GM23338 (cell line): Measurements from ENCODE around the gene GPR179.
"Not testable (repeated sequence)": the region's sequence is repeated elsewhere in the genome, so short reads cannot be mapped to it uniquely, and the experiment has no call there.

Source experiments
- EZH2phosphoT487 ChIP-seq: fragments of 200-600 bp; sonication (generic); IDR thresholded peaks from one replicate; pipeline ENCODE4 v1.8.1; 2018; ENCODE audit warnings: antibody characterized with exemption; ENCODE audit not compliant: unreplicated experiment
- TF ChIP-seq, protein P1 (sequence below), 2 experiments: fragments of 200-600 bp in 1 of 2; sonication (generic) in 1 of 2; conservative IDR thresholded peaks; 2 replicates each; pipeline versions ENCODE4 v1.5.1 to v1.6.1; 2016 to 2017; ENCODE audit warnings: antibody characterized with exemption in 2 of 2, low read depth in 2 of 2, mild to moderate bottlenecking in 2 of 2, moderate library complexity in 1 of 2
- TF ChIP-seq, protein P2 (sequence below): IDR thresholded peaks from one replicate; pipeline ENCODE4 v1.6.1; 2018; ENCODE audit warnings: antibody characterized with exemption; ENCODE audit not compliant: unreplicated experiment

DNA sequence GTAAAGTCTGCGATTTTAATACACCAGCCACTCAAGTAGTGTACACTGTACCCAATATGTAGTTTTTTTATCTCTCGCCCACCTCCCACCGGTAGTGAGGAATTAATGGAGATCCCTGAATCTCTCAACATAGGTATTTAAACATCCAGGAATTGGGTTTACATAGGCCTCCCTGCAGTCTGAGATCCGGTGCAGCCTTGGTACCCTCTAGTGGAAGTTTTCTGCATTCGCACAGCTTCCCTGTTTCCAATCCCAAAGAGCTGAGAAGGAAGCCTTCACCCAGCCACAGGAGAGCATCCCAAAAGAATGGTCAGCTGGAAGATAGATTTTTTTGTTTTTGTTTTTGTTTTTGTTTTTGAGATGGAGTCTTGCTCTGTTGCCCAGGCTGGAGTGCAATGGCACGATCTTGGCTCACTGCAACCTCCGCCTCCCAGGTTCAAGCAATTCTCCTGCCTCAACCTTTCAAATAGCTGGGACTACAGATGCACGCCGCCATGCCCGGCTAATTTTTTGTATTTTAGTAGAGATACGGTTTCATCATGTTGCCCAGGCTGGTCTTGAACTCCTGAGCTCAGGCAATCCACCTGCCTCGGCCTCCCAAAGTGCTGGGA is 55.4 kb downstream of the GPR179 start:
- TF ChIP-seq, protein P1, sequence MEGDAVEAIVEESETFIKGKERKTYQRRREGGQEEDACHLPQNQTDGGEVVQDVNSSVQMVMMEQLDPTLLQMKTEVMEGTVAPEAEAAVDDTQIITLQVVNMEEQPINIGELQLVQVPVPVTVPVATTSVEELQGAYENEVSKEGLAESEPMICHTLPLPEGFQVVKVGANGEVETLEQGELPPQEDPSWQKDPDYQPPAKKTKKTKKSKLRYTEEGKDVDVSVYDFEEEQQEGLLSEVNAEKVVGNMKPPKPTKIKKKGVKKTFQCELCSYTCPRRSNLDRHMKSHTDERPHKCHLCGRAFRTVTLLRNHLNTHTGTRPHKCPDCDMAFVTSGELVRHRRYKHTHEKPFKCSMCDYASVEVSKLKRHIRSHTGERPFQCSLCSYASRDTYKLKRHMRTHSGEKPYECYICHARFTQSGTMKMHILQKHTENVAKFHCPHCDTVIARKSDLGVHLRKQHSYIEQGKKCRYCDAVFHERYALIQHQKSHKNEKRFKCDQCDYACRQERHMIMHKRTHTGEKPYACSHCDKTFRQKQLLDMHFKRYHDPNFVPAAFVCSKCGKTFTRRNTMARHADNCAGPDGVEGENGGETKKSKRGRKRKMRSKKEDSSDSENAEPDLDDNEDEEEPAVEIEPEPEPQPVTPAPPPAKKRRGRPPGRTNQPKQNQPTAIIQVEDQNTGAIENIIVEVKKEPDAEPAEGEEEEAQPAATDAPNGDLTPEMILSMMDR (conservative IDR thresholded peaks at IDR 0.05; ENCODE audit: low read depth in 2 of 2), result peak in 1 of 2 experiments; percentile 41; a peak in 2 of 4 replicates
- TF ChIP-seq, protein P2, sequence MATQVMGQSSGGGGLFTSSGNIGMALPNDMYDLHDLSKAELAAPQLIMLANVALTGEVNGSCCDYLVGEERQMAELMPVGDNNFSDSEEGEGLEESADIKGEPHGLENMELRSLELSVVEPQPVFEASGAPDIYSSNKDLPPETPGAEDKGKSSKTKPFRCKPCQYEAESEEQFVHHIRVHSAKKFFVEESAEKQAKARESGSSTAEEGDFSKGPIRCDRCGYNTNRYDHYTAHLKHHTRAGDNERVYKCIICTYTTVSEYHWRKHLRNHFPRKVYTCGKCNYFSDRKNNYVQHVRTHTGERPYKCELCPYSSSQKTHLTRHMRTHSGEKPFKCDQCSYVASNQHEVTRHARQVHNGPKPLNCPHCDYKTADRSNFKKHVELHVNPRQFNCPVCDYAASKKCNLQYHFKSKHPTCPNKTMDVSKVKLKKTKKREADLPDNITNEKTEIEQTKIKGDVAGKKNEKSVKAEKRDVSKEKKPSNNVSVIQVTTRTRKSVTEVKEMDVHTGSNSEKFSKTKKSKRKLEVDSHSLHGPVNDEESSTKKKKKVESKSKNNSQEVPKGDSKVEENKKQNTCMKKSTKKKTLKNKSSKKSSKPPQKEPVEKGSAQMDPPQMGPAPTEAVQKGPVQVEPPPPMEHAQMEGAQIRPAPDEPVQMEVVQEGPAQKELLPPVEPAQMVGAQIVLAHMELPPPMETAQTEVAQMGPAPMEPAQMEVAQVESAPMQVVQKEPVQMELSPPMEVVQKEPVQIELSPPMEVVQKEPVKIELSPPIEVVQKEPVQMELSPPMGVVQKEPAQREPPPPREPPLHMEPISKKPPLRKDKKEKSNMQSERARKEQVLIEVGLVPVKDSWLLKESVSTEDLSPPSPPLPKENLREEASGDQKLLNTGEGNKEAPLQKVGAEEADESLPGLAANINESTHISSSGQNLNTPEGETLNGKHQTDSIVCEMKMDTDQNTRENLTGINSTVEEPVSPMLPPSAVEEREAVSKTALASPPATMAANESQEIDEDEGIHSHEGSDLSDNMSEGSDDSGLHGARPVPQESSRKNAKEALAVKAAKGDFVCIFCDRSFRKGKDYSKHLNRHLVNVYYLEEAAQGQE, result not testable (repeated sequence)
- not testable (repeated sequence) for TF ChIP-seq EZH2phosphoT487
